Measurements from ENCODE around the gene NXPH3. TPM values are rescaled to one million over a fixed set of nuclear protein-coding genes. Genes with fewer than 3 reads are reported as not detected.

NXPH3 gene
- 1 to 10 TPM in 2 of 4 donors, under 1 TPM in 2; 0.53 to 3.8 (median 1.5) TPM for total RNA-seq

DNA sequence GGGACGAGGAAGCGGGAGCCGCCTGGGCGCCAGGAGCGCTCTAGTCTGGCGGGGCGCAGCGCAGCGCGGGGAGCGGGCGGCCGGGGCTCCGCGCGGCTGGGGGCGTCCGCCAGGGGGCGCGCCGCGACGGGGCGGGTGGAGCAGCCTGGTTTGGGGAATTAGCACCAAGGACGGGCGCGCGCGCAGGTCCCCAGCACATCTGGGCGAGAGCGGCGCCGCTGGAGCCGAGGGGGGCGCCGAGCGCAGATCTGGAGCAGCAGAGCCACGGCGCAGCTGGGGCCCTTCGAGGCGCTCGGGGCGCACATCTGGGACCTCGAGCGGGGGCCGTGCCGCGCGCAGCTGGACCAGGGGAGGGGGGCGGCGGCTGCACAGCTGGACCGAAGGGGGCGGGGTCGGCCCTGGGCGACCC lies at the start of gene NXPH3:
Gene NXPH3 (plus strand): TSS at position 193 of the 409 bp plus-strand sequence. CDS start 349 bp downstream, outside the sequence.
- Histone ChIP-seq H3K4me3 (peak within 1 kb of the TSS; percentile 45 to 78 (median 60)), H3K4me1 (peaks cover 25 to 59% (median 28%) of the 10 kb centered on the region in 3 donors), H3K36me3 (no peaks in the 10 kb centered on the region), H3K27ac (peak within 1 kb of the TSS; percentile 64 to 90 (median 80)), H3K9me3 (no peaks in the 10 kb centered on the region), H3K27me3 (peaks cover 0 to 45% (median 0%) of the 10 kb centered on the region in 4 donors)
- intact Hi-C loops (cut with DNase I), result loop anchor here (10.0 kb wide), 2 partner anchors 199 to 419 kb away; partner anchors contain the start of gene DLX3
- 0% methylated on average over 7 of the region's 55 CpGs; no CpG with 5 or more reads in 1 of the 2 donors for WGBS, 2 donors
- TF ChIP-seq POLR2A (IDR thresholded peaks at IDR 0.05), result peak in 1 of 4 donors; percentile 21
- TF ChIP-seq, protein P1, sequence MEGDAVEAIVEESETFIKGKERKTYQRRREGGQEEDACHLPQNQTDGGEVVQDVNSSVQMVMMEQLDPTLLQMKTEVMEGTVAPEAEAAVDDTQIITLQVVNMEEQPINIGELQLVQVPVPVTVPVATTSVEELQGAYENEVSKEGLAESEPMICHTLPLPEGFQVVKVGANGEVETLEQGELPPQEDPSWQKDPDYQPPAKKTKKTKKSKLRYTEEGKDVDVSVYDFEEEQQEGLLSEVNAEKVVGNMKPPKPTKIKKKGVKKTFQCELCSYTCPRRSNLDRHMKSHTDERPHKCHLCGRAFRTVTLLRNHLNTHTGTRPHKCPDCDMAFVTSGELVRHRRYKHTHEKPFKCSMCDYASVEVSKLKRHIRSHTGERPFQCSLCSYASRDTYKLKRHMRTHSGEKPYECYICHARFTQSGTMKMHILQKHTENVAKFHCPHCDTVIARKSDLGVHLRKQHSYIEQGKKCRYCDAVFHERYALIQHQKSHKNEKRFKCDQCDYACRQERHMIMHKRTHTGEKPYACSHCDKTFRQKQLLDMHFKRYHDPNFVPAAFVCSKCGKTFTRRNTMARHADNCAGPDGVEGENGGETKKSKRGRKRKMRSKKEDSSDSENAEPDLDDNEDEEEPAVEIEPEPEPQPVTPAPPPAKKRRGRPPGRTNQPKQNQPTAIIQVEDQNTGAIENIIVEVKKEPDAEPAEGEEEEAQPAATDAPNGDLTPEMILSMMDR (IDR thresholded peaks at IDR 0.05), result peak in 4 of 6 experiments; percentile 79 to 89 (median 86)
- DNase-seq, result no peak

DNA sequence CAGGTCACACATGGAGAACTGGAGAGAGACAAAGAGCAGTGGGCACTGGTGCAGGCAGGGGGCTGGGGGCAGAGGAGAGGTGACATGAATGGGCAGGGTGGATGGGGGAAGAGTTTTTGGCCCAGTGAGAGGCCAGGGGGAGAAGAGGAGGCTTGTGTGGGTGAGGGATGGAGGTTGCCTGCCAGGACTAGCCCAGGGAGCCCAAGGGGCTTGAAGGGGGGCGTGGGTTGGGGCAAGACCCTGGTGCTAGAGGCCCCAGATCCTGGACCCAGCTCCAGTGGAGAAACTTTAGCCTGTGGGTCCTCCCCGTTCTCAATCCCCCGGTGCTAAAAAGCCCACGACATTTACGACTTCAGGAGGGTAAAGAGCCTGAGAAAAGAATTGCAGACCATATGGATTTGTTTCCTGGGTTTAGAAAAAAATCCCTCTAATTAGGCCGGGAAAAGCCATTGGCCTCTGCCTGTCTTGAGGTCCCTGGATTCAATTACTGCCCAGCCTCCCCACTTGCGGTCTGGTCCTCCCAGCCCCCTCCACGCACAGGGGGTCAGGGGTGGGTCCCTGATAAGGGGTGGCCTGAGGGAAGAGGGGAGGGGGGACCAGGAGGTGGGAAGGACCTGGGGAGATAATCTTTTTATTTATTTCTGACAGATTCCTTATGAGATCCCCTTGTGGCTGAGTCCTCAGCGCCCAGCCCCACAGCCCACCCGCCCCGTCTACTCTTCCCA lies 47.6 kb upstream of the NXPH3 start:
- no peak overlapping the region for H3K27ac ChIP-seq
- 76 to 90% methylated on average over 7 to 8 of the region's 11 CpGs for WGBS, 2 donors
- no peak for DNase-seq
- H3K27me3 ChIP-seq, result peaks cover 0 to 58% (median 0%) of the 10 kb centered on the region in 4 donors
- intact Hi-C loops (cut with DNase I), result no loop called here
- H3K4me1 ChIP-seq, result peaks cover 0 to 19% (median 6%) of the 10 kb centered on the region in 3 donors
- no peaks in the 10 kb centered on the region for H3K9me3 ChIP-seq
- H3K36me3 ChIP-seq, result no peaks in the 10 kb centered on the region
- no peak overlapping the region for H3K4me3 ChIP-seq
- TF ChIP-seq, protein P1 (IDR thresholded peaks at IDR 0.05), result no peak
- TF ChIP-seq POLR2A (IDR thresholded peaks at IDR 0.05), result no peak

- DNase-seq, result no peak
- Histone ChIP-seq H3K9me3 (no peaks in the 10 kb centered on the region), H3K4me1 (peaks cover 0 to 11% (median 4%) of the 10 kb centered on the region in 3 donors), H3K27me3 (peaks cover 0 to 65% (median 0%) of the 10 kb centered on the region in 4 donors), H3K4me3 (no peak overlapping the region), H3K27ac (no peak overlapping the region), H3K36me3 (no peaks in the 10 kb centered on the region)
- TF ChIP-seq POLR2A (IDR thresholded peaks at IDR 0.05), result no peak
- TF ChIP-seq, protein P1 (IDR thresholded peaks at IDR 0.05), result no peak
- intact Hi-C loops (cut with DNase I), result no loop called here
- WGBS, 2 donors, result 94 to 96% methylated on average over 3 of the region's 3 CpGs
Measured at GRCh38 chr17:49528966-49529365, 46.7 kb upstream of the NXPH3 start.

DNA sequence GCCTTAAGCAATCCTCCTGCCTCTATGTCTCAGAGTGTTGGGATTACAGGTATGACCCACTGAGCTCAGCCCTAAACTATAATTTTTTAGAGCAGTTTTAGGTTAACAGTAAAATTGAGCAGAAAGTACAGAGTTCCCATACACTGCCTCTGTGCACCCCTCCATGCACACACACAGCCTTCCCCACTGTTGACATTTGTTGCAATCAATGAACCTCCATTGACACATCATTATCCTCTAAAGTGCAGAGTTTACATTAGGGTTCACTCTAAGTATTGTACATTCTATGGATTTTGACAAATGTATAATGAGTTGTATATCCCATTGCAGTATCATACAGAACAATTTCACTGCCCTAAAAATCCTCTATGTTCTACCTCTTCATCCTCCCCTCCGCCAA lies 45.6 kb upstream of the NXPH3 start:
- no peaks in the 10 kb centered on the region for H3K9me3 ChIP-seq
- WGBS, 2 donors, result 92 to 97% methylated on average over 1 of the region's 1 CpG
- no peak overlapping the region for H3K4me3 ChIP-seq
- H3K27ac ChIP-seq, result no peak overlapping the region
- no peaks in the 10 kb centered on the region for H3K36me3 ChIP-seq
- TF ChIP-seq POLR2A (IDR thresholded peaks at IDR 0.05), result no peak
- TF ChIP-seq, protein P1 (IDR thresholded peaks at IDR 0.05), result no peak
- H3K27me3 ChIP-seq, result peaks cover 0 to 63% (median 0%) of the 10 kb centered on the region in 4 donors
- no peak for DNase-seq
- no peaks in the 10 kb centered on the region for H3K4me1 ChIP-seq
- intact Hi-C loops (cut with DNase I), result no loop called here

- Histone ChIP-seq H3K4me1 (peaks cover 0 to 19% (median 11%) of the 10 kb centered on the region in 3 donors), H3K27me3 (peaks cover 0 to 65% (median 0%) of the 10 kb centered on the region in 4 donors), H3K36me3 (no peaks in the 10 kb centered on the region), H3K27ac (no peak overlapping the region), H3K4me3 (no peak overlapping the region), H3K9me3 (no peaks in the 10 kb centered on the region)
- TF ChIP-seq, protein P1 (IDR thresholded peaks at IDR 0.05), result no peak
- TF ChIP-seq POLR2A (IDR thresholded peaks at IDR 0.05), result no peak
- no peak for DNase-seq
- intact Hi-C loops (cut with DNase I), result no loop called here
- WGBS, 2 donors, result 78 to 89% methylated on average over 2 to 3 of the region's 3 CpGs
Measured at GRCh38 chr17:49543860-49544259, 31.8 kb upstream of the NXPH3 start.

Data from esophagus squamous epithelium (tissue), 5 donors.